IMR-90 (cell line): ENCODE data around the gene QSER1. TPM values are rescaled to one million over a fixed set of nuclear protein-coding genes. Genes with fewer than 3 reads are reported as not detected.

ENCODE experiments used
- ATAC-seq: fragments of 200-7000 bp; cut with Tn5 transposase; 2 replicates; pipeline ENCODE4 v1.9.1; 2020; ENCODE audit warnings: low read depth, mild to moderate bottlenecking, moderate library complexity
- BruUV-seq: library from RNA; stranded (reverse); fragments of 400-500 nt; replicated peaks from 2 replicates; lab custom pipeline; 2021; lab: Mats Ljungman, UMichigan
- CTCF ChIA-PET: fragments of 300-600 bp; formaldehyde crosslinking; extraction: SDS; loops from one replicate; lab custom pipeline; 2021; ENCODE audit warnings: antibody characterized with exemption; lab: Yijun Ruan, JAX
- POLR2A ChIA-PET: fragments of 300-600 bp; sonication (Branson Sonifier 250); formaldehyde crosslinking; loops from one replicate; lab custom pipeline; 2022; ENCODE audit warnings: antibody characterized with exemption; ENCODE audit not compliant: unreplicated experiment; lab: Charles Lee
- DNase-seq: peaks from one replicate; pipeline ENCODE4 v3.0.0; 2013
- H2AFZ ChIP-seq: replicated peaks from 2 replicates; pipeline ENCODE3; 2013; ENCODE audit warnings: low read length, mild to moderate bottlenecking; ENCODE audit not compliant: poor library complexity
- H2AK5ac ChIP-seq: 2 replicates; pipeline ENCODE4 v1.6.1; 2013; ENCODE audit warnings: low read depth, low read length, inconsistent platforms
- H2AK9ac ChIP-seq: replicated peaks from 2 replicates; pipeline ENCODE3; 2013; ENCODE audit warnings: mild to moderate bottlenecking, low read depth, low read length, moderate library complexity; ENCODE audit not compliant: poor library complexity
- H2BK120ac ChIP-seq: 2 replicates; pipeline ENCODE4 v1.6.1; 2013; ENCODE audit warnings: low read depth, low read length, inconsistent platforms
- H2BK15ac ChIP-seq: 3 replicates; pipeline ENCODE4 v1.6.1; 2013; ENCODE audit warnings: low read depth, low read length, inconsistent platforms
- H2BK20ac ChIP-seq: 2 replicates; pipeline ENCODE4 v1.6.1; 2013; ENCODE audit warnings: low read depth, mild to moderate bottlenecking, inconsistent platforms, low read length, moderate library complexity
- H2BK5ac ChIP-seq: 2 replicates; pipeline ENCODE4 v1.6.1; 2013; ENCODE audit warnings: mild to moderate bottlenecking, low read depth, low read length, inconsistent platforms; ENCODE audit not compliant: poor library complexity, severe bottlenecking
- H3K14ac ChIP-seq: replicated peaks from 2 replicates; pipeline ENCODE4 v1.6.1; 2013; ENCODE audit warnings: low read depth, low read length, inconsistent platforms
- H3K18ac ChIP-seq: 2 replicates; pipeline ENCODE4 v1.6.1; 2013; ENCODE audit warnings: low read depth, low read length, control low read depth
- H3K23ac ChIP-seq: 2 replicates; pipeline ENCODE4 v1.6.1; 2013; ENCODE audit warnings: low read depth, low read length, inconsistent platforms
- H3K27ac ChIP-seq: 2 replicates; pipeline ENCODE4 v1.5.1; 2013; ENCODE audit warnings: mild to moderate bottlenecking, control low read depth, low read length; ENCODE audit not compliant: insufficient read depth
- H3K27me3 ChIP-seq: 2 replicates; pipeline ENCODE4 v1.6.1; 2013; ENCODE audit warnings: low read length; ENCODE audit not compliant: control insufficient read depth, insufficient read depth
- H3K36me3 ChIP-seq: 2 replicates; pipeline ENCODE4 v1.6.1; 2013; ENCODE audit warnings: low read length, mixed read lengths; ENCODE audit not compliant: control insufficient read depth, insufficient read depth
- H3K4ac ChIP-seq: 2 replicates; pipeline ENCODE4 v1.6.1; 2013; ENCODE audit warnings: low read depth, low read length, inconsistent platforms
- H3K4me1 ChIP-seq: 2 replicates; pipeline ENCODE4 v1.6.1; 2013; ENCODE audit warnings: low read length, mixed read lengths; ENCODE audit not compliant: control insufficient read depth, insufficient read depth
- H3K4me2 ChIP-seq: 2 replicates; pipeline ENCODE4 v1.6.1; 2013; ENCODE audit warnings: low read depth, mild to moderate bottlenecking, control low read depth, low read length, moderate library complexity
- H3K4me3 ChIP-seq: 2 replicates; pipeline ENCODE4 v1.5.1; 2013; ENCODE audit warnings: low read depth, mild to moderate bottlenecking, control low read depth, low read length, moderate library complexity; ENCODE audit not compliant: insufficient read depth
- H3K56ac ChIP-seq: 2 replicates; pipeline ENCODE4 v1.6.1; 2013; ENCODE audit warnings: low read length, inconsistent platforms; ENCODE audit not compliant: insufficient read depth; ENCODE audit errors: extremely low read depth
- H3K79me1 ChIP-seq, 2 experiments: 2 replicates each; pipeline ENCODE4 v1.6.1; 2013; ENCODE audit warnings: low read length in 2 of 2, inconsistent platforms in 1 of 2, low read depth in 1 of 2
- H3K9ac ChIP-seq: 2 replicates; pipeline ENCODE4 v1.6.1; 2013; ENCODE audit warnings: low read depth, low read length, control low read depth
- H3K9me1 ChIP-seq: 2 replicates; pipeline ENCODE4 v1.6.1; 2013; ENCODE audit warnings: low read length, inconsistent platforms; ENCODE audit not compliant: insufficient read depth
- H3K9me3 ChIP-seq: 2 replicates; pipeline ENCODE4 v1.6.1; 2013; ENCODE audit warnings: low read length; ENCODE audit not compliant: control insufficient read depth, insufficient read depth
- H4K20me1 ChIP-seq: 2 replicates; pipeline ENCODE4 v1.6.1; 2013; ENCODE audit warnings: low read length, inconsistent platforms; ENCODE audit not compliant: insufficient read depth
- H4K5ac ChIP-seq: 2 replicates; pipeline ENCODE4 v1.6.1; 2013; ENCODE audit warnings: mild to moderate bottlenecking, low read depth, low read length, control low read depth
- H4K8ac ChIP-seq, 2 experiments: 2 replicates each; pipeline ENCODE4 v1.6.1; 2013; ENCODE audit warnings: low read depth in 2 of 2, low read length in 2 of 2, control low read depth in 1 of 2, inconsistent platforms in 1 of 2
- H4K91ac ChIP-seq: 2 replicates; pipeline ENCODE4 v1.6.1; 2013; ENCODE audit warnings: low read depth, low read length, inconsistent platforms; ENCODE audit not compliant: insufficient read depth
- CEBPB ChIP-seq: IDR thresholded peaks from 2 replicates; pipeline ENCODE4 v1.6.1; 2012; ENCODE audit warnings: low read depth, low read length, improper control_type of control experiment
- dilution Hi-C: fragments of 300-500 bp; cut with HindIII; formaldehyde crosslinking; loops from one replicate; pipeline ENCODE4 v1.14.3; 2018; ENCODE audit warnings: low sequenced_read_pairs; ENCODE audit not compliant: unreplicated experiment
- in situ Hi-C: fragments of 300-500 bp; cut with MboI; formaldehyde crosslinking; loops from 3 replicates; pipeline ENCODE4 v1.14.3; 2019; ENCODE audit warnings: low sequenced_read_pairs, inconsistent platforms, mixed read lengths
- intact Hi-C: fragments of 100-400 bp; cut with micrococcal nuclease; formaldehyde crosslinking; loops from 2 replicates; pipeline ENCODE4 v1.10.0; 2022
- polyA plus RNA-seq, 3 experiments: library from polyadenylated mRNA; depleted of rRNA; stranded (reverse); fragments of >200 nt; gene quantifications; 2 replicates each; pipeline ENCODE4 v1.2.3, GENCODE V29; 2012; ENCODE audit warnings: low replicate concordance in 1 of 3
- total RNA-seq: library from RNA; depleted of rRNA; stranded (reverse); fragments of >200 nt; gene quantifications from 2 replicates; pipeline ENCODE4 v1.2.3, GENCODE V29; 2012
- TF ChIP-seq, protein P1 (sequence below): fragments of 150-350 bp; IDR thresholded peaks from 2 replicates; pipeline ENCODE4 v1.6.1; 2016; ENCODE audit warnings: low read depth, mild to moderate bottlenecking, low read length, moderate library complexity, borderline replicate concordance

Gene QSER1
- total and polyA plus RNA-seq, 2 of the 4 experiments (the other 2 are of a cell fraction): 5.9 to 15.6 TPM

DNA sequence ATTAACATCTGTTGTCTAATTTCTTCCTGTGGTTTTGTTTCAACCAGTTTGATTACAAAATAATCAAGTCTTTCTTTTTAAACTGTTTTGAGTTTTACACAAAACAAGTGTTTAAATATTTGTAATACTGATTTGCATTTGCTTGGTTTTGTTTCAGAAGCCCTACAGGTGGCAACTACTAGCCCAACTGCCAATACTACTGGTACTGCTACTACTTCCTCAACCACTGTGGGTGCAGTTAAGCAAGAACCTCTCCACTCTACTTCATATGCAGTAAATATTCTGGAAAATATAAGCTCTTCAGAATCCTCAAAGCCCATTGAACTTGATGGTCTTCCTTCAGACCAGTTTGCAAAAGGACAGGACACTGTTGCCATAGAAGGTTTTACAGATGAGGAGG is 61.1 kb downstream of the QSER1 start:
- in situ Hi-C loops: no loop called here

More for the DNA sequence above, 61.1 kb downstream of the QSER1 start:
- no peak for ATAC-seq
- no peak for DNase-seq
- H3K4me3 ChIP-seq: no peak overlapping the region
- no peak overlapping the region for H2BK120ac ChIP-seq
- no peak overlapping the region for H3K18ac ChIP-seq
- H2AK9ac ChIP-seq: no peak overlapping the region
- CTCF ChIA-PET: interaction anchor here (0.5 kb wide), 1 partner anchor 456 kb away, joined by 3 read pairs; no protein-coding TSS in a partner anchor
- H3K4ac ChIP-seq: no peak overlapping the region
- intact Hi-C loops: loop anchor here (10.0 kb wide), 1 partner anchor 391 kb away; no protein-coding TSS in a partner anchor
- no peak overlapping the region for H3K27ac ChIP-seq
- H2BK15ac ChIP-seq: no peak overlapping the region
- H2BK20ac ChIP-seq: no peak overlapping the region
- no peak overlapping the region for H3K14ac ChIP-seq
- no peak overlapping the region for H4K8ac ChIP-seq
- no peaks in the 10 kb centered on the region for H3K4me1 ChIP-seq
- no peaks in the 10 kb centered on the region for H3K9me3 ChIP-seq
- H3K23ac ChIP-seq: no peak overlapping the region
- H3K79me1 ChIP-seq: peaks cover 0 to 11% of the 10 kb centered on the region in 2 experiments
- dilution Hi-C loops: no loop called here
- no peak overlapping the region for H4K5ac ChIP-seq
- no peak for TF ChIP-seq CEBPB
- TF ChIP-seq, protein P1, sequence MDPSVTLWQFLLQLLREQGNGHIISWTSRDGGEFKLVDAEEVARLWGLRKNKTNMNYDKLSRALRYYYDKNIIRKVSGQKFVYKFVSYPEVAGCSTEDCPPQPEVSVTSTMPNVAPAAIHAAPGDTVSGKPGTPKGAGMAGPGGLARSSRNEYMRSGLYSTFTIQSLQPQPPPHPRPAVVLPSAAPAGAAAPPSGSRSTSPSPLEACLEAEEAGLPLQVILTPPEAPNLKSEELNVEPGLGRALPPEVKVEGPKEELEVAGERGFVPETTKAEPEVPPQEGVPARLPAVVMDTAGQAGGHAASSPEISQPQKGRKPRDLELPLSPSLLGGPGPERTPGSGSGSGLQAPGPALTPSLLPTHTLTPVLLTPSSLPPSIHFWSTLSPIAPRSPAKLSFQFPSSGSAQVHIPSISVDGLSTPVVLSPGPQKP: no peak
- H3K9me1 ChIP-seq: no peaks in the 10 kb centered on the region; the same call in 1 of the 2 replicates
- no peak overlapping the region for H2BK5ac ChIP-seq
- no peak overlapping the region for H2AK5ac ChIP-seq
- H4K91ac ChIP-seq: no peak overlapping the region
- H3K27me3 ChIP-seq: no peaks in the 10 kb centered on the region
- no peak overlapping the region for H2AFZ ChIP-seq
- no peaks in the 10 kb centered on the region for H4K20me1 ChIP-seq
- peaks cover 6% of the 10 kb centered on the region for H3K36me3 ChIP-seq
- no peak overlapping the region for H3K4me2 ChIP-seq
- BruUV-seq: no TSS peak
- POLR2A ChIA-PET: no interaction called here
- H3K9ac ChIP-seq: no peak overlapping the region
- no peak overlapping the region for H3K56ac ChIP-seq
